Peyer's patch (tissue), 4 donors: ENCODE results near the gene TNS4. TPM values are rescaled to one million over a fixed set of nuclear protein-coding genes. Genes with fewer than 3 reads are reported as not detected.

Experiments used
- DNase-seq, 3 donors: peaks; one replicate each; pipeline ENCODE4 v3.0.0-alpha.2; 2017 to 2019
- H3K27ac ChIP-seq, 4 donors: fragments of 200-600 bp; sonication (generic); one replicate each; pipeline ENCODE4 v1.5.1; 2016 to 2019
- H3K27me3 ChIP-seq, 2 donors: fragments of 200-600 bp; sonication (generic); one replicate each; pipeline ENCODE4 v1.5.1; 2019
- H3K36me3 ChIP-seq, 3 donors: fragments of 200-600 bp; sonication (generic); one replicate each; pipeline ENCODE4 v1.5.1; 2016 to 2019
- H3K4me1 ChIP-seq, 4 donors: fragments of 200-600 bp; sonication (generic); one replicate each; pipeline ENCODE4 v1.5.1; 2016 to 2019
- H3K4me3 ChIP-seq, 4 donors: fragments of 200-600 bp; sonication (generic); 1 replicate in 3 of 4; 2 replicates in 1 of 4; pipeline ENCODE4 v1.5.1; 2016 to 2019; ENCODE audit warnings: mild to moderate bottlenecking in 1 of 4
- H3K9me3 ChIP-seq, 4 donors: fragments of 200-600 bp; sonication (generic); one replicate each; pipeline ENCODE4 v1.5.1; 2016 to 2019; ENCODE audit warnings: mild to moderate bottlenecking in 1 of 4
- CTCF ChIP-seq, 6 experiments: fragments of 450-650 bp in 4 of 6; fragments of 200-600 bp in 2 of 6; sonication (generic) in 1 of 6; IDR thresholded peaks; one replicate each; pipeline ENCODE4 v1.5.1; 2017 to 2019; ENCODE audit warnings: antibody characterized with exemption in 6 of 6, mild to moderate bottlenecking in 3 of 6, moderate library complexity in 1 of 6
- POLR2A ChIP-seq, 2 donors: fragments of 450-650 bp; IDR thresholded peaks; one replicate each; pipeline ENCODE4 v1.5.1; 2017; ENCODE audit warnings: antibody characterized with exemption in 2 of 2, mild to moderate bottlenecking in 2 of 2, moderate library complexity in 2 of 2
- total RNA-seq, 4 donors: library from RNA; depleted of rRNA; stranded (reverse); fragments of >200 nt; gene quantifications; one replicate each; pipeline ENCODE4 v1.1.0, GENCODE V29; 2016

The TNS4 gene
- total RNA-seq, 4 donors from 2014 or later, result 0.54 to 2.5 (median 1.7) TPM

GRCh38 chr17:40511667-40512220 lies 10.3 kb upstream of the TNS4 start:
- H3K4me1 ChIP-seq, result peaks cover 0 to 14% (median 11%) of the 10 kb centered on the region in 4 donors
- TF ChIP-seq CTCF (IDR thresholded peaks at IDR 0.05) (no peak), POLR2A (IDR thresholded peaks at IDR 0.05) (no peak)
- DNase-seq, result no peak
- H3K27me3 ChIP-seq, result no peaks in the 10 kb centered on the region
- H3K4me3 ChIP-seq, result no peak overlapping the region
- H3K36me3 ChIP-seq, result no peaks in the 10 kb centered on the region
- H3K9me3 ChIP-seq, result no peaks in the 10 kb centered on the region
- H3K27ac ChIP-seq, result no peak overlapping the region

GRCh38 chr17:40511136-40511535 lies 9.7 kb upstream of the TNS4 start:
- no peak overlapping the region for H3K4me3 ChIP-seq
- TF ChIP-seq POLR2A (IDR thresholded peaks at IDR 0.05) (no peak), CTCF (IDR thresholded peaks at IDR 0.05) (no peak)
- H3K27me3 ChIP-seq, result no peaks in the 10 kb centered on the region
- peaks cover 0 to 12% (median 5%) of the 10 kb centered on the region in 4 donors for H3K4me1 ChIP-seq
- no peaks in the 10 kb centered on the region for H3K36me3 ChIP-seq
- H3K27ac ChIP-seq, result no peak overlapping the region
- DNase-seq, result no peak
- no peaks in the 10 kb centered on the region for H3K9me3 ChIP-seq

- TF ChIP-seq CTCF (IDR thresholded peaks at IDR 0.05), result no peak
- H3K27me3 ChIP-seq, result no peaks in the 10 kb centered on the region
- H3K9me3 ChIP-seq, result no peaks in the 10 kb centered on the region
- H3K4me1 ChIP-seq, result peaks cover 0 to 4% (median under 1%) of the 10 kb centered on the region in 4 donors
- H3K4me3 ChIP-seq, result no peak overlapping the region
- DNase-seq, result peak in 1 of 3 donors; percentile 27
- H3K36me3 ChIP-seq, result no peaks in the 10 kb centered on the region
- H3K27ac ChIP-seq, result no peak overlapping the region
Measured at GRCh38 chr17:40510328-40510648, 8.9 kb upstream of the TNS4 start.

GRCh38 chr17:40509626-40510327 lies 8.4 kb upstream of the TNS4 start:
- H3K4me1 ChIP-seq, result no peaks in the 10 kb centered on the region
- no peaks in the 10 kb centered on the region for H3K36me3 ChIP-seq
- no peak overlapping the region for H3K27ac ChIP-seq
- no peaks in the 10 kb centered on the region for H3K9me3 ChIP-seq
- DNase-seq, result no peak
- H3K27me3 ChIP-seq, result no peaks in the 10 kb centered on the region
- H3K4me3 ChIP-seq, result no peak overlapping the region
- TF ChIP-seq POLR2A (IDR thresholded peaks at IDR 0.05) (no peak), CTCF (IDR thresholded peaks at IDR 0.05) (no peak)

GRCh38 chr17:40506786-40507185 lies 5.4 kb upstream of the TNS4 start:
- Histone ChIP-seq H3K9me3 (no peaks in the 10 kb centered on the region), H3K4me3 (no peak overlapping the region), H3K36me3 (no peaks in the 10 kb centered on the region), H3K27me3 (no peaks in the 10 kb centered on the region), H3K4me1 (no peaks in the 10 kb centered on the region), H3K27ac (no peak overlapping the region)
- DNase-seq, result peak in 1 of 3 donors; percentile 2
- TF ChIP-seq POLR2A (IDR thresholded peaks at IDR 0.05) (no peak), CTCF (IDR thresholded peaks at IDR 0.05) (no peak)
